ENCODE measurements around the gene CIAO3.

- TF ChIP-seq POLR2A (IDR thresholded peaks at IDR 0.05; ENCODE audit: low read depth) (no peak), POLR2AphosphoS5 (IDR thresholded peaks at IDR 0.05) (no peak), CTCF (IDR thresholded peaks at IDR 0.05) (no peak), EP300 (IDR thresholded peaks at IDR 0.05) (no peak)
Measured at GRCh38 chr16:770411-770810, 29.6 kb upstream of the CIAO3 start.

Measured in esophagus muscularis mucosa (tissue), 4 donors.